B cell (primary cell): ENCODE measurements around the gene CKMT2.

ENCODE experiments used
- CTCF ChIP-seq: fragments of 200-600 bp; IDR thresholded peaks from one replicate; pipeline ENCODE4 v1.8.0; 2022; ENCODE audit warnings: antibody characterized with exemption, mild to moderate bottlenecking
- EZH2 ChIP-seq: IDR thresholded peaks from 2 replicates; pipeline ENCODE4 v1.6.1; 2012; ENCODE audit warnings: borderline replicate concordance, low read depth, mild to moderate bottlenecking, moderate library complexity, low read length; ENCODE audit not compliant: insufficient read depth, poor library complexity, severe bottlenecking

- TF ChIP-seq CTCF (no peak), EZH2 (no peak)
Observed at GRCh38 chr5:81241961-81242648, 9.0 kb downstream of the CKMT2 start.
